ENCODE results near the gene ATP1A1. TPM values are rescaled to one million over a fixed set of nuclear protein-coding genes. Genes with fewer than 3 reads are reported as not detected.

ATP1A1 gene
- total RNA-seq, 1 donor from 2014 or later: 358 TPM

GRCh38 chr1:116367256-116367945, 5.6 kb upstream of the ATP1A1 start:
- no peak for TF ChIP-seq POLR2AphosphoS5 (IDR thresholded peaks at IDR 0.05; ENCODE audit: insufficient read depth in 1 of 2, low read depth in 1 of 2)
- no peak for TF ChIP-seq POLR2A (IDR thresholded peaks at IDR 0.05)
- no peak for TF ChIP-seq CTCF (IDR thresholded peaks at IDR 0.05)
- Histone ChIP-seq H3K4me1 (peaks cover 5% of the 10 kb centered on the region), H3K36me3 (no peaks in the 10 kb centered on the region), H3K9me3 (no peaks in the 10 kb centered on the region), H3K27me3 (no peaks in the 10 kb centered on the region), H3K27ac (no peak overlapping the region), H3K4me3 (no peak overlapping the region)
- intact Hi-C loops (cut with DNase I): loop anchor here (10.0 kb wide), 1 partner anchor 117 kb away; no protein-coding TSS in a partner anchor
- no peak for DNase-seq (ENCODE audit: extremely low spot score in 2 of 2)

GRCh38 chr1:116368241-116368640, 4.8 kb upstream of the ATP1A1 start:
- H3K36me3 ChIP-seq: no peaks in the 10 kb centered on the region
- TF ChIP-seq CTCF (IDR thresholded peaks at IDR 0.05) (no peak), POLR2AphosphoS5 (IDR thresholded peaks at IDR 0.05; ENCODE audit: insufficient read depth in 1 of 2, low read depth in 1 of 2) (no peak), POLR2A (IDR thresholded peaks at IDR 0.05) (no peak)
- no peaks in the 10 kb centered on the region for H3K27me3 ChIP-seq
- H3K9me3 ChIP-seq: no peaks in the 10 kb centered on the region
- H3K27ac ChIP-seq: no peak overlapping the region
- intact Hi-C loops (cut with DNase I): loop anchor here (10.0 kb wide), 1 partner anchor 117 kb away; no protein-coding TSS in a partner anchor
- DNase-seq (ENCODE audit: extremely low spot score in 2 of 2): no peak
- peaks cover 9% of the 10 kb centered on the region for H3K4me1 ChIP-seq
- H3K4me3 ChIP-seq: no peak overlapping the region

- TF ChIP-seq POLR2AphosphoS5 (IDR thresholded peaks at IDR 0.05; ENCODE audit: insufficient read depth in 1 of 2, low read depth in 1 of 2) (no peak), CTCF (IDR thresholded peaks at IDR 0.05) (no peak), POLR2A (IDR thresholded peaks at IDR 0.05) (no peak)
- H3K27me3 ChIP-seq: no peaks in the 10 kb centered on the region
- H3K36me3 ChIP-seq: no peaks in the 10 kb centered on the region
- H3K4me3 ChIP-seq: no peak overlapping the region
- no peak for DNase-seq (ENCODE audit: extremely low spot score in 2 of 2)
- H3K9me3 ChIP-seq: no peaks in the 10 kb centered on the region
- H3K27ac ChIP-seq: no peak overlapping the region
- intact Hi-C loops (cut with DNase I): loop anchor here (10.0 kb wide), 1 partner anchor 205 kb away; no protein-coding TSS in a partner anchor
- H3K4me1 ChIP-seq: peaks cover 16% of the 10 kb centered on the region
Measured at GRCh38 chr1:116370181-116370580, 2.9 kb upstream of the ATP1A1 start.

GRCh38 chr1:116371752-116372151, 1.3 kb upstream of the ATP1A1 start:
- intact Hi-C loops (cut with DNase I): loop anchor here (10.0 kb wide), 1 partner anchor 207 kb away; no protein-coding TSS in a partner anchor

More at GRCh38 chr1:116371752-116372151, 1.3 kb upstream of the ATP1A1 start:
- Histone ChIP-seq H3K9me3 (no peaks in the 10 kb centered on the region), H3K4me3 (no peak overlapping the region), H3K36me3 (no peaks in the 10 kb centered on the region), H3K27ac (peak overlapping the region; percentile 97), H3K4me1 (peaks cover 32% of the 10 kb centered on the region), H3K27me3 (no peaks in the 10 kb centered on the region)
- no peak for DNase-seq (ENCODE audit: extremely low spot score in 2 of 2)
- TF ChIP-seq CTCF (IDR thresholded peaks at IDR 0.05) (no peak), POLR2A (IDR thresholded peaks at IDR 0.05) (no peak), POLR2AphosphoS5 (IDR thresholded peaks at IDR 0.05; ENCODE audit: insufficient read depth in 1 of 2, low read depth in 1 of 2) (no peak)

All from vagina (tissue), 2 donors.